ENCODE results near the gene CYFIP1. TPM values are rescaled to one million over a fixed set of nuclear protein-coding genes. Genes with fewer than 3 reads are reported as not detected.

Gene CYFIP1
- total and polyA plus RNA-seq, 3 donors from 2014 or later = 50.9 to 112 (median 90.5) TPM

DNA sequence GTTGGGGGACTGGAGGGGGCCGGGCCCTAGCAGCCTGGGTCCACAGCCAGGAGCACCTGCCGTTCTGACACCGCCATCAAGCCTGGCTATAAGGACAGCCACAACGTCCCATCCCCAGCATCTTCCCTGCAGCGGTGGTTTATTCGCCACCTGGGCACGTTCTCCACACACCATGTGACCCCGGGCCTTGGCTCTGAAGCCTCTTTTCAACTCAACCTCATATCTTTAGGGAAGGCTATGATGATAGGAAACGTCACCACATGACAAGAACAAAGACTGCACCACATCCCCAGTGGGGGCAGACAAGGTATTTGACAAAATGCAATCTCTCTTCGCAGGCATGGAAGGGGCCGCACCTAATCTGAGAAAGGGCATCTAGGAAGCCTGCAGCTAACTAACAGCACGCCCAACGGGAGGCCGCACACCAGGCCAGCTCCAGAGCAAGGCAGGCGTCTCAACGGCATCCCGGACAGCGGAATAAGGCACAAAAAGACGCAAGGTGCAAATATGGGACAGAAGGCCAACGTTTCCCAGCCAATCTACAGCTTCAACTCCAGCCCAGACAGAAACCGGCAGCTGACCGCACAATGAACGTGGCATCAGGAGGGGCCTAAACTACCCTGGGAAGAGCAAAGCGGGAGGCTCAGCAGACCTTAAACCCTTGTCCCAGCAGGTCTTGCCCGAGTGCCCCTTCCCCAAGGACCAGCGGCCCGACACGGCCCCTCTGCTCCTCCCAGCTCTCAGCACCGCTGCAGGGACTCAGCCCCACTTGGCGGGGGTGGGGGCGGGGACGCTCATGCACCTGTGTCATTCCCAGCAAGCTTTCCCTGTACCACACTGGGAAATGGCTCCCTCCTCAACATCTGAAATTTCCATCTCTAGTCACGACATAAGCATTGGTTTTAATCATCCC is 99.8 kb downstream of the CYFIP1 start:
- TF ChIP-seq, protein P1, sequence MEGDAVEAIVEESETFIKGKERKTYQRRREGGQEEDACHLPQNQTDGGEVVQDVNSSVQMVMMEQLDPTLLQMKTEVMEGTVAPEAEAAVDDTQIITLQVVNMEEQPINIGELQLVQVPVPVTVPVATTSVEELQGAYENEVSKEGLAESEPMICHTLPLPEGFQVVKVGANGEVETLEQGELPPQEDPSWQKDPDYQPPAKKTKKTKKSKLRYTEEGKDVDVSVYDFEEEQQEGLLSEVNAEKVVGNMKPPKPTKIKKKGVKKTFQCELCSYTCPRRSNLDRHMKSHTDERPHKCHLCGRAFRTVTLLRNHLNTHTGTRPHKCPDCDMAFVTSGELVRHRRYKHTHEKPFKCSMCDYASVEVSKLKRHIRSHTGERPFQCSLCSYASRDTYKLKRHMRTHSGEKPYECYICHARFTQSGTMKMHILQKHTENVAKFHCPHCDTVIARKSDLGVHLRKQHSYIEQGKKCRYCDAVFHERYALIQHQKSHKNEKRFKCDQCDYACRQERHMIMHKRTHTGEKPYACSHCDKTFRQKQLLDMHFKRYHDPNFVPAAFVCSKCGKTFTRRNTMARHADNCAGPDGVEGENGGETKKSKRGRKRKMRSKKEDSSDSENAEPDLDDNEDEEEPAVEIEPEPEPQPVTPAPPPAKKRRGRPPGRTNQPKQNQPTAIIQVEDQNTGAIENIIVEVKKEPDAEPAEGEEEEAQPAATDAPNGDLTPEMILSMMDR (IDR thresholded peaks at IDR 0.05) = no peak
- no peak for TF ChIP-seq POLR2A (IDR thresholded peaks at IDR 0.05)
- Histone ChIP-seq H3K27me3 (no peaks in the 10 kb centered on the region), H3K27ac (no peak overlapping the region), H3K4me3 (no peak overlapping the region), H3K9me3 (no peaks in the 10 kb centered on the region), H3K4me1 (no peaks in the 10 kb centered on the region), H3K36me3 (ENCODE audit: low read depth, missing control alignments) (no peaks in the 10 kb centered on the region)
- WGBS, 2 donors = 92 to 94% methylated on average over 25 to 33 of the region's 33 CpGs
- DNase-seq = no peak
- intact Hi-C loops (cut with DNase I; ENCODE audit: low total_unique reads) = no loop called here

DNA sequence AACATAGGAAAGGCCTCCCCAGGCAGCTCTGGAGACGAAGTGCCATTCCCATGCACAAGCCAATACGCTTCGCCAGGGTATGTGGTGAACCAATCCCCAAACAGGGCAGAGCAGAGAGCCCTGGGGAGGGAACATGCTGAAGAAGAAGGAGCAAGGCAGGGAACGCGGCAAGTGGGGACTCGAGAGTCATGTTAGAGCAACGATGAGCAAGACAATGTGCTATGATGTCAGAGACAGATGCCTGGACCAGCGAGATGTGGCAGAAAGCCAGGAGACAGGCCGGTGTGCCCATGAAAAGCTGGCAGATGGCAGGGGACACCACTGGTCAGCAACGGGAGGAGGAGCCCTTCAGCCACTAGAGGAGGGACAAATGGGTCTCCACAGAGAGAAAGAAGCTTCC is 102.1 kb downstream of the CYFIP1 start:
- no peak for TF ChIP-seq POLR2A (IDR thresholded peaks at IDR 0.05)
- TF ChIP-seq, protein P1 (IDR thresholded peaks at IDR 0.05) = no peak
- Histone ChIP-seq H3K27me3 (no peaks in the 10 kb centered on the region), H3K4me1 (no peaks in the 10 kb centered on the region), H3K27ac (no peak overlapping the region), H3K4me3 (no peak overlapping the region), H3K36me3 (ENCODE audit: low read depth, missing control alignments) (no peaks in the 10 kb centered on the region), H3K9me3 (no peaks in the 10 kb centered on the region)
- intact Hi-C loops (cut with DNase I; ENCODE audit: low total_unique reads) = no loop called here
- DNase-seq = no peak
- WGBS, 2 donors = 94 to 95% methylated on average over 10 of the region's 10 CpGs

DNA sequence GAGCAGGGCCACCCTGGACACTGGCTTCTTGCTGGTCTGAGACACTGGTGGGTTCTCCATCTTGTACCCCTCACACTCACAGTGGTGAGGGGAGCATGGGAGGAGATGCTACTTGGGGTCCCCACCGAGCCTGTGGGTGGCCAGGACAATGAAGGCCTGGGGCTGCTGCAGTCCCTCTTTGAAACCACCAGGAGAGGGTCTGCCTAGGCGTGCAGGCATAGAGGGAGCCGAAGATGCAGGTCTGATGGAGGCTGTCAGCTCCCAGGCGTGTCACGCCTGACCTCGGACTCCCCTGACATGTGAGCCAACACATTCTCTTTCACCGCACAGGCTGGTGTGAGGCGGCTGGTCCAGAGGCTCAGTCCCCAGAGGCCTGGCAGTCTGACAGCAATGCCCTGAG is 102.6 kb downstream of the CYFIP1 start:
- no peak for TF ChIP-seq POLR2A (IDR thresholded peaks at IDR 0.05)
- TF ChIP-seq, protein P1 (IDR thresholded peaks at IDR 0.05) = no peak
- Histone ChIP-seq H3K27me3 (no peaks in the 10 kb centered on the region), H3K9me3 (no peaks in the 10 kb centered on the region), H3K36me3 (ENCODE audit: low read depth, missing control alignments) (no peaks in the 10 kb centered on the region), H3K4me3 (no peak overlapping the region), H3K4me1 (no peaks in the 10 kb centered on the region), H3K27ac (no peak overlapping the region)
- no peak for DNase-seq
- whole genome bisulfite sequencing, 2 donors = 90 to 100% methylated on average over 2 to 8 of the region's 8 CpGs
- intact Hi-C loops (cut with DNase I; ENCODE audit: low total_unique reads) = no loop called here

DNA sequence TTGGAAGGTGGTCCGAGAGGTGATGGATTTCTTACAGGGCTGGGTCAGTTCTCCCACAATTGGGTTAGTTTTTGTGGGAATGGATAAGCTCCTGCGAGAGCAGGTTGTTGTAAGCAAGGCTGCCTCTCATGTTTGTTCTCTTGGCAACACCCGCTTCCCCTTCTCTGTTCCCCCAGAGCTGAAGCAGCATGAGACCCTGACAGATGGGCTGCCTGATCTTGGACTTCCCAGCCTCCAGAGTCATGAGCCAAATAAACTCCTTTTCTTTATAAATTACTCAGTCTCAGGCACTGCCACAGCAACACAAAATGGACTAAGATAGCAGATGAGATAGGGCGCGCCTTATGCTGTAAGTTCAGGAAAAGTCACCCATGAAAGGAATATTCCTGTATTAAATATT is 103.1 kb downstream of the CYFIP1 start:
- Histone ChIP-seq H3K4me1 (no peaks in the 10 kb centered on the region), H3K27me3 (no peaks in the 10 kb centered on the region), H3K27ac (no peak overlapping the region), H3K36me3 (ENCODE audit: low read depth, missing control alignments) (no peaks in the 10 kb centered on the region), H3K9me3 (no peaks in the 10 kb centered on the region), H3K4me3 (no peak overlapping the region)
- no peak for DNase-seq
- 97 to 99% methylated on average over 5 of the region's 5 CpGs for WGBS, 2 donors
- TF ChIP-seq, protein P1 (IDR thresholded peaks at IDR 0.05) = no peak
- intact Hi-C loops (cut with DNase I; ENCODE audit: low total_unique reads) = no loop called here

DNA sequence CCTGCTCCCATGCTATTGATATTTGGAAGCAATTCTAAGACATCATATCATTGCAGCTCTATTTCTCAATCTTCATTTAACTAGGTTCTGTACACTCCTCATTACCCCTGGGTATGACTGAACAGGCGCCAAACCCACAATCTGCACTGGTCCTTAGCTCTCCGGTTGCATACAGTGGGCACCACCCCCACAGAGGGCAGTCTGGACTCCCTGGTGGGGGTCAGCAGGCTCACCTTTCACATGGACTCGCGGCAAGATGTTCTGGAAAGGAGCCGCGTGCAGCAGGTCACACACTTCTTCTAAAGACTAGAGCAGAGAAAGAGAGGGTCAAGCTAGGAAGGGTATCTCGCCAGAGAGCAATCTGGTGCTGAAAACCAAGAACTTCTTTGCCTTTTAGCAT is 105.2 kb downstream of the CYFIP1 start:
- no peak for DNase-seq
- WGBS, 2 donors = 88 to 90% methylated on average over 7 of the region's 7 CpGs
- no peaks in the 10 kb centered on the region for H3K9me3 ChIP-seq
- H3K27ac ChIP-seq = no peak overlapping the region
- intact Hi-C loops (cut with DNase I; ENCODE audit: low total_unique reads) = no loop called here
- H3K4me3 ChIP-seq = no peak overlapping the region
- H3K27me3 ChIP-seq = no peaks in the 10 kb centered on the region
- no peaks in the 10 kb centered on the region for H3K36me3 ChIP-seq (ENCODE audit: low read depth, missing control alignments)
- no peaks in the 10 kb centered on the region for H3K4me1 ChIP-seq
- TF ChIP-seq, protein P1 (IDR thresholded peaks at IDR 0.05) = no peak
- no peak for TF ChIP-seq POLR2A (IDR thresholded peaks at IDR 0.05)

All from testis (tissue), 3 donors.